WERI-Rb-1 (cell line): ENCODE data around the gene RAB39B.

Source experiments
- DNase-seq: peaks from one replicate; pipeline ENCODE4 v3.0.0-alpha.2; 2020
- H3K27ac ChIP-seq: fragments of 250-450 bp; sonication (Bioruptor Pico); 2 replicates; pipeline ENCODE4 v1.5.1; 2020; ENCODE audit warnings: mild to moderate bottlenecking, moderate library complexity
- H3K27me3 ChIP-seq: fragments of 250-450 bp; sonication (Bioruptor Pico); 2 replicates; pipeline ENCODE4 v1.5.1; 2021; ENCODE audit warnings: mild to moderate bottlenecking, low read depth, moderate library complexity; ENCODE audit not compliant: insufficient read depth, severe bottlenecking
- H3K36me3 ChIP-seq: fragments of 250-450 bp; sonication (Bioruptor Pico); 2 replicates; pipeline ENCODE4 v1.5.1; 2020; ENCODE audit warnings: mild to moderate bottlenecking, moderate library complexity
- H3K4me3 ChIP-seq: 2 replicates; pipeline ENCODE4 v1.5.1; 2011; ENCODE audit warnings: low read depth, mild to moderate bottlenecking, control low read depth, low read length
- H3K9me3 ChIP-seq: fragments of 250-450 bp; sonication (Bioruptor Pico); 2 replicates; pipeline ENCODE4 v1.5.1; 2021; ENCODE audit warnings: mild to moderate bottlenecking, moderate library complexity; ENCODE audit not compliant: severe bottlenecking
- CTCF ChIP-seq: IDR thresholded peaks from 2 replicates; pipeline ENCODE4 v1.5.1; 2011; ENCODE audit warnings: low read depth, mild to moderate bottlenecking, control low read depth, inconsistent platforms, low read length

The RAB39B gene

DNA sequence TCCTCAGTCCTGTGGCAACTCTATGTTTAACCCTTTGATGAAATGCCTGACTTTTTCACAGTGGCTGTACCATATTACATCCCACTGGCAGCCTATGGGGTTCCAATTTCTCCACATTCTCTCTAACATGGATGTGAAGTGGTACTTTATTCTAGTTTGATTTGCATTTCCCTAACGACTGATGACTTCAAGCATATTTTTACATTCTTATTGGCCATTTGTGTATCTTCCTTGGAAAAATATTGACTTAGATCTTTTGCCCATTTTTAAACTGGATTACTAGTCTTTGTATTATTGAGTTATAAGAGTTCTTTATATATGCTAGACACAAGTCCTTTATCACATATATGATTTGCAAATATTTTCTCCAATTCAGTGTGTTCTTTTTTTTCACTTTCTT, 2.1 kb upstream of the RAB39B start:
- Histone ChIP-seq H3K4me3 (no peak overlapping the region), H3K9me3 (no peaks in the 10 kb centered on the region), H3K27me3 (no peaks in the 10 kb centered on the region), H3K36me3 (no peaks in the 10 kb centered on the region), H3K27ac (no peak overlapping the region)
- no peak for DNase-seq
- TF ChIP-seq CTCF: no peak

DNA sequence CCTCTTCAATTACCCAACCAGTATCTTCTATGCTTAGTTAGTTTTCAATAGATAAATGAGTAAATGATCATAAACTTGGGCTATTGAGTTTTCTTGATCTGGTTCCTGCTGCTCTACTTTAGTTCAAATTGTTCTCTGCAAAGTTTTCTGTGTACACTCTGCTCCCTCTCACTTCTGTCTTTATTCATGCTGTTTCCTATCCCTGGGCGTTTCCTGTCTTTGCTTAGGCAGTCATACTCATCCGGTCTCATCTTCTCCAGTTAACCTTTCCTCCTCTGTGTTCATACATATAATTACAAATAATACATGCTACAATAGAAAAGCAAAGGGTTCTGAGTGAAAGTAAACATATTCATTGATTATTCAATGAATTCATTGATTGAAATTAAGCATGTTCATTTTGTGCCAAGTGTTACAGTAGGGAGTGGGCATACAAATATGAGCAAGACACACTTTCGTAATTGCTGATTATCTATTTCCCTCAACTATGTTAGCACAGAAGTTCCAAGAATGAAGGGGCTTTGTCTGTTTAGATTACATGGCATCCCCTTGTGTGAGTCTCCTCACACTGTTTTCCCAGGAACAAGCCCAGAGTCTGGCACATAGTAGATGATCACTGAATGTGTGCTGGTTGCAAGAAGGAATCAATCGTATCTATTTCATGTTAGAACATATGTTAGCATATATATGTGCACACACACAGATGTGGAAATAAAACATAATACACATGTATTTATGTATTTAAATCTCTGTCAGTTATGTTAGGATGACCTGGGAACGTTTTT, 1.1 kb downstream of the RAB39B start:
- Histone ChIP-seq H3K27me3 (no peaks in the 10 kb centered on the region), H3K9me3 (no peaks in the 10 kb centered on the region), H3K36me3 (peaks cover 4% of the 10 kb centered on the region), H3K4me3 (peak overlapping the region; percentile 80), H3K27ac (no peak overlapping the region)
- no peak for DNase-seq
- TF ChIP-seq CTCF: no peak

- Histone ChIP-seq H3K27ac (no peak overlapping the region), H3K4me3 (no peak overlapping the region), H3K27me3 (no peaks in the 10 kb centered on the region), H3K36me3 (peaks cover 4% of the 10 kb centered on the region), H3K9me3 (no peaks in the 10 kb centered on the region)
- DNase-seq: no peak
- no peak for TF ChIP-seq CTCF
These were observed 4.5 kb downstream of the RAB39B start for GRCh38 chrX:155259752-155260151.

GRCh38 chrX:155251391-155251790, 12.9 kb downstream of the RAB39B start:
- H3K4me3 ChIP-seq: no peak overlapping the region
- TF ChIP-seq CTCF: no peak
- H3K27ac ChIP-seq: no peak overlapping the region
- no peak for DNase-seq
- no peaks in the 10 kb centered on the region for H3K9me3 ChIP-seq
- no peaks in the 10 kb centered on the region for H3K27me3 ChIP-seq
- no peaks in the 10 kb centered on the region for H3K36me3 ChIP-seq

DNA sequence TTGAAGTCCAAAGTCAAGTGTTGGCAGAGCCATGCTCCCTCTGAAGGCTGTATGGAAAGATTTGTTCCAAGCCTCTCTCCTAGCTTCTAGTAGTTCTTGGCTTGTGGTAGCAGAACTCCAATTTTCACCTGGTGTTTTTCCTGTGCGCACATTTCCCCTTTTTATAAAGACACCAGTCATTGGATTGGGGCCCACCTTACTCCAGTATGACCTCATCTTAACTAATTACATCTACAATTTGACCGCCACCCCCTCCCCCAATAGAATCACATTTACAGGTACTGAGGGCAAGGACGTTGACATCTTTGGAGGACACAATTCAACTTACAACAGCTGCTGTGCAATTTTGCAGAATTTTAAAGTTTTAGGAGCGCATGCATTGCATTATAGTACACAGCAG, 16.8 kb downstream of the RAB39B start:
- DNase-seq: no peak
- Histone ChIP-seq H3K4me3 (no peak overlapping the region), H3K36me3 (no peaks in the 10 kb centered on the region), H3K27ac (no peak overlapping the region), H3K27me3 (no peaks in the 10 kb centered on the region), H3K9me3 (no peaks in the 10 kb centered on the region)
- TF ChIP-seq CTCF: no peak

DNA sequence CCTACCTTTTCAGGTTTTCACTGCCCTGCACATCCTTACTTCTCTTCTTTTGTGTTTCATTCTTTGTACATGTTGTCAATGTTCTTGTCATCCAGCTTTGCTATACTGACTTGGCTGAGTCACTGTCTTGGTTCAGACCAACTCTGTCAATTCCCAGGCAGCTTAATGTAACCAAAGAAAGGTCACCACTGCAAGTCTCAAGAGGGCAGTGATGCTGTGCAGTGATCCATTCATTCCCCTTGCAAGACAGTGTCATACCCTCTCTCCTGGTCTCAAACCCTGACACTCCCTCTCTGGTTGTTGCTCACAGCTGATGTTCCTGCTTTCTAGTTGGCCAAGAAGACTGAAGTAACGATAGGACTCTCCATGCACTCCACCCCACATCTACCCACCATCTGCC, 17.5 kb downstream of the RAB39B start:
- H3K36me3 ChIP-seq: no peaks in the 10 kb centered on the region
- H3K9me3 ChIP-seq: no peaks in the 10 kb centered on the region
- no peak overlapping the region for H3K4me3 ChIP-seq
- no peak overlapping the region for H3K27ac ChIP-seq
- no peaks in the 10 kb centered on the region for H3K27me3 ChIP-seq
- no peak for TF ChIP-seq CTCF
- no peak for DNase-seq
